ENCODE measurements around the gene PLCXD3. TPM values are rescaled to one million over a fixed set of nuclear protein-coding genes. Genes with fewer than 3 reads are reported as not detected.

PLCXD3 gene
- not detected in 2 replicates for total RNA-seq

- Mint-ChIP-seq H3K4me3 (ENCODE audit: low read depth) (no peak within 1 kb of the TSS), H3K9me3 (no peaks in the 10 kb centered on the region), H3K4me1 (ENCODE audit: low read depth) (no peaks in the 10 kb centered on the region), H3K27me3 (ENCODE audit: low read depth) (peaks cover 37% of the 10 kb centered on the region), H3K36me3 (ENCODE audit: low read depth) (no peaks in the 10 kb centered on the region), H3K27ac (no peak within 1 kb of the TSS)
- DNase-seq (ENCODE audit: low spot score), result no peak
- intact Hi-C loops (cut with micrococcal nuclease), result no loop called here
Measured at GRCh38 chr5:41510176-41510831, at the start of gene PLCXD3. Gene PLCXD3, minus strand, starts transcription at chr5:41510601. Its CDS starts 75 bp downstream, at chr5:41510526.

GRCh38 chr5:41559184-41559583 is 48.8 kb upstream of the PLCXD3 start:
- Mint-ChIP-seq H3K27me3 (ENCODE audit: low read depth) (no peaks in the 10 kb centered on the region), H3K36me3 (ENCODE audit: low read depth) (no peaks in the 10 kb centered on the region), H3K4me3 (ENCODE audit: low read depth) (no peak overlapping the region), H3K27ac (no peak overlapping the region), H3K4me1 (ENCODE audit: low read depth) (no peaks in the 10 kb centered on the region), H3K9me3 (no peaks in the 10 kb centered on the region)
- DNase-seq (ENCODE audit: low spot score), result no peak
- intact Hi-C loops (cut with micrococcal nuclease), result no loop called here

GRCh38 chr5:41558295-41558694 is 47.9 kb upstream of the PLCXD3 start:
- Mint-ChIP-seq H3K27ac (no peak overlapping the region), H3K9me3 (no peaks in the 10 kb centered on the region)
- DNase-seq (ENCODE audit: low spot score), result no peak

GRCh38 chr5:41547991-41548390 is 37.6 kb upstream of the PLCXD3 start:
- Mint-ChIP-seq H3K27me3 (ENCODE audit: low read depth) (no peaks in the 10 kb centered on the region), H3K9me3 (peaks cover 7% of the 10 kb centered on the region), H3K27ac (no peak overlapping the region)

More at GRCh38 chr5:41558295-41558694, 47.9 kb upstream of the PLCXD3 start:
- intact Hi-C loops (cut with micrococcal nuclease), result no loop called here
- H3K4me3 Mint-ChIP-seq (ENCODE audit: low read depth), result no peak overlapping the region
- H3K36me3 Mint-ChIP-seq (ENCODE audit: low read depth), result no peaks in the 10 kb centered on the region
- H3K27me3 Mint-ChIP-seq (ENCODE audit: low read depth), result no peaks in the 10 kb centered on the region
- H3K4me1 Mint-ChIP-seq (ENCODE audit: low read depth), result no peaks in the 10 kb centered on the region

GRCh38 chr5:41542183-41542582 is 31.8 kb upstream of the PLCXD3 start:
- Mint-ChIP-seq H3K27ac (no peak overlapping the region), H3K9me3 (peaks cover under 1% of the 10 kb centered on the region), H3K27me3 (ENCODE audit: low read depth) (no peaks in the 10 kb centered on the region), H3K4me3 (ENCODE audit: low read depth) (no peak overlapping the region), H3K4me1 (ENCODE audit: low read depth) (no peaks in the 10 kb centered on the region), H3K36me3 (ENCODE audit: low read depth) (no peaks in the 10 kb centered on the region)
- no peak for DNase-seq (ENCODE audit: low spot score)
- intact Hi-C loops (cut with micrococcal nuclease), result no loop called here

More at GRCh38 chr5:41547991-41548390, 37.6 kb upstream of the PLCXD3 start:
- intact Hi-C loops (cut with micrococcal nuclease), result no loop called here
- Mint-ChIP-seq H3K4me1 (ENCODE audit: low read depth) (no peaks in the 10 kb centered on the region), H3K36me3 (ENCODE audit: low read depth) (no peaks in the 10 kb centered on the region), H3K4me3 (ENCODE audit: low read depth) (no peak overlapping the region)
- DNase-seq (ENCODE audit: low spot score), result no peak

GRCh38 chr5:41539454-41539853 is 29.1 kb upstream of the PLCXD3 start:
- Mint-ChIP-seq H3K9me3 (peaks cover 7% of the 10 kb centered on the region), H3K27me3 (ENCODE audit: low read depth) (no peaks in the 10 kb centered on the region), H3K36me3 (ENCODE audit: low read depth) (no peaks in the 10 kb centered on the region), H3K4me1 (ENCODE audit: low read depth) (no peaks in the 10 kb centered on the region), H3K27ac (no peak overlapping the region), H3K4me3 (ENCODE audit: low read depth) (no peak overlapping the region)
- no peak for DNase-seq (ENCODE audit: low spot score)
- intact Hi-C loops (cut with micrococcal nuclease), result no loop called here

GRCh38 chr5:41537581-41537980 is 27.2 kb upstream of the PLCXD3 start:
- Mint-ChIP-seq H3K9me3 (peaks cover 7% of the 10 kb centered on the region), H3K36me3 (ENCODE audit: low read depth) (no peaks in the 10 kb centered on the region)
- intact Hi-C loops (cut with micrococcal nuclease), result no loop called here

GRCh38 chr5:41532485-41532884 is 22.1 kb upstream of the PLCXD3 start:
- H3K36me3 Mint-ChIP-seq (ENCODE audit: low read depth), result no peaks in the 10 kb centered on the region
- H3K4me1 Mint-ChIP-seq (ENCODE audit: low read depth), result no peaks in the 10 kb centered on the region
- DNase-seq (ENCODE audit: low spot score), result no peak
- H3K9me3 Mint-ChIP-seq, result peaks cover 7% of the 10 kb centered on the region
- no peak overlapping the region for H3K4me3 Mint-ChIP-seq (ENCODE audit: low read depth)
- intact Hi-C loops (cut with micrococcal nuclease), result no loop called here
- no peaks in the 10 kb centered on the region for H3K27me3 Mint-ChIP-seq (ENCODE audit: low read depth)
- H3K27ac Mint-ChIP-seq, result no peak overlapping the region

More at GRCh38 chr5:41537581-41537980, 27.2 kb upstream of the PLCXD3 start:
- DNase-seq (ENCODE audit: low spot score), result no peak
- Mint-ChIP-seq H3K4me3 (ENCODE audit: low read depth) (no peak overlapping the region), H3K27me3 (ENCODE audit: low read depth) (no peaks in the 10 kb centered on the region), H3K27ac (no peak overlapping the region), H3K4me1 (ENCODE audit: low read depth) (no peaks in the 10 kb centered on the region)

- no peak for DNase-seq (ENCODE audit: low spot score)
- Mint-ChIP-seq H3K27me3 (ENCODE audit: low read depth) (no peaks in the 10 kb centered on the region), H3K4me3 (ENCODE audit: low read depth) (no peak overlapping the region), H3K9me3 (no peaks in the 10 kb centered on the region), H3K27ac (no peak overlapping the region), H3K36me3 (ENCODE audit: low read depth) (no peaks in the 10 kb centered on the region), H3K4me1 (ENCODE audit: low read depth) (no peaks in the 10 kb centered on the region)
- intact Hi-C loops (cut with micrococcal nuclease), result no loop called here
Measured at GRCh38 chr5:41527201-41527779, 16.9 kb upstream of the PLCXD3 start.

- Mint-ChIP-seq H3K4me1 (ENCODE audit: low read depth) (no peaks in the 10 kb centered on the region), H3K27me3 (ENCODE audit: low read depth) (no peaks in the 10 kb centered on the region), H3K27ac (no peak overlapping the region), H3K4me3 (ENCODE audit: low read depth) (no peak overlapping the region), H3K36me3 (ENCODE audit: low read depth) (no peaks in the 10 kb centered on the region), H3K9me3 (no peaks in the 10 kb centered on the region)
- intact Hi-C loops (cut with micrococcal nuclease), result no loop called here
- DNase-seq (ENCODE audit: low spot score), result no peak
Measured at GRCh38 chr5:41526699-41527098, 16.3 kb upstream of the PLCXD3 start.

- H3K27me3 Mint-ChIP-seq (ENCODE audit: low read depth), result no peaks in the 10 kb centered on the region
- intact Hi-C loops (cut with micrococcal nuclease), result no loop called here
- H3K36me3 Mint-ChIP-seq (ENCODE audit: low read depth), result no peaks in the 10 kb centered on the region
- no peaks in the 10 kb centered on the region for H3K9me3 Mint-ChIP-seq
- no peaks in the 10 kb centered on the region for H3K4me1 Mint-ChIP-seq (ENCODE audit: low read depth)
- H3K4me3 Mint-ChIP-seq (ENCODE audit: low read depth), result no peak overlapping the region
- DNase-seq (ENCODE audit: low spot score), result no peak
- no peak overlapping the region for H3K27ac Mint-ChIP-seq
Measured at GRCh38 chr5:41524174-41524573, 13.8 kb upstream of the PLCXD3 start.

- H3K4me1 Mint-ChIP-seq (ENCODE audit: low read depth), result no peaks in the 10 kb centered on the region
- no peak overlapping the region for H3K27ac Mint-ChIP-seq
- H3K4me3 Mint-ChIP-seq (ENCODE audit: low read depth), result no peak overlapping the region
- DNase-seq (ENCODE audit: low spot score), result no peak
- intact Hi-C loops (cut with micrococcal nuclease), result no loop called here
- no peaks in the 10 kb centered on the region for H3K9me3 Mint-ChIP-seq
- H3K36me3 Mint-ChIP-seq (ENCODE audit: low read depth), result no peaks in the 10 kb centered on the region
- H3K27me3 Mint-ChIP-seq (ENCODE audit: low read depth), result no peaks in the 10 kb centered on the region
Measured at GRCh38 chr5:41522193-41522786, 11.9 kb upstream of the PLCXD3 start.

- Mint-ChIP-seq H3K9me3 (no peaks in the 10 kb centered on the region), H3K4me3 (ENCODE audit: low read depth) (no peak overlapping the region), H3K27me3 (ENCODE audit: low read depth) (no peaks in the 10 kb centered on the region), H3K36me3 (ENCODE audit: low read depth) (no peaks in the 10 kb centered on the region), H3K4me1 (ENCODE audit: low read depth) (no peaks in the 10 kb centered on the region), H3K27ac (no peak overlapping the region)
- no peak for DNase-seq (ENCODE audit: low spot score)
- intact Hi-C loops (cut with micrococcal nuclease), result no loop called here
Measured at GRCh38 chr5:41519801-41520200, 9.4 kb upstream of the PLCXD3 start.
